Kidney epithelial cell (primary cell): ENCODE measurements around the gene ANKRD40CL. TPM values are rescaled to one million over a fixed set of nuclear protein-coding genes. Genes with fewer than 3 reads are reported as not detected.

Experiments used
- DNase-seq: peaks from one replicate; pipeline ENCODE4 v3.0.0-alpha.2; 2010; ENCODE audit warnings: low read depth
- H3K27me3 ChIP-seq: 2 replicates; pipeline ENCODE4 v1.6.0; 2011; ENCODE audit warnings: low read length; ENCODE audit not compliant: control insufficient read depth, insufficient read depth
- H3K36me3 ChIP-seq: 2 replicates; pipeline ENCODE4 v1.5.1; 2011; ENCODE audit warnings: low read length; ENCODE audit not compliant: control insufficient read depth, insufficient read depth
- H3K4me3 ChIP-seq: 2 replicates; pipeline ENCODE4 v1.5.1; 2011; ENCODE audit warnings: low read depth, mild to moderate bottlenecking, control low read depth, low read length
- CTCF ChIP-seq: IDR thresholded peaks from 2 replicates; pipeline ENCODE4 v1.5.1; 2011; ENCODE audit warnings: mild to moderate bottlenecking, moderate library complexity, low read length, control low read depth, inconsistent platforms; ENCODE audit not compliant: insufficient read depth, poor library complexity, severe bottlenecking
- total RNA-seq: library from RNA; depleted of rRNA; stranded (reverse); fragments of >200 nt; gene quantifications from 2 replicates; pipeline ENCODE4 v1.2.3, GENCODE V29; 2015

Gene ANKRD40CL
- total RNA-seq, 1 donor from 2014 or later: not detected

DNA sequence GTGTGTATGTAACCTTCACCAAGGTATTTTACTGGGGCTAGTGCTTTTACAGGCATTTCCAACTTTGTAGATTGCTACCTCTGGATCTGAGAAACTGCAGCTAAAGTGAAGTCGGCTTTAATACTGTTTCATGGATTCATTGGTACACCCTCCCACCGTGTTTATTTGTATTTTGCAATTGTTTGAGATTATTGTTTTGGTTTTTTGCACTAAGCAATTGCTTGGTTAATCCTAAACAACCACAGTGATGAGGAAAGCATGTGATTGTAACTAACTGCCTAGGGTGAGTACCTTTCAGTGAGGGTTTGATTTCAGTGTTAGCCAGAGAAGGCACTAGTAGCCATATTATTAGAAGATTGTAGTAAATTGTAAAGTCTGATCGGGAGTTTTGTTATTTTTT is 44.6 kb downstream of the ANKRD40CL start:
- TF ChIP-seq CTCF: no peak
- Histone ChIP-seq H3K36me3 (no peaks in the 10 kb centered on the region), H3K27me3 (no peaks in the 10 kb centered on the region), H3K4me3 (no peak overlapping the region)
- DNase-seq: no peak

DNA sequence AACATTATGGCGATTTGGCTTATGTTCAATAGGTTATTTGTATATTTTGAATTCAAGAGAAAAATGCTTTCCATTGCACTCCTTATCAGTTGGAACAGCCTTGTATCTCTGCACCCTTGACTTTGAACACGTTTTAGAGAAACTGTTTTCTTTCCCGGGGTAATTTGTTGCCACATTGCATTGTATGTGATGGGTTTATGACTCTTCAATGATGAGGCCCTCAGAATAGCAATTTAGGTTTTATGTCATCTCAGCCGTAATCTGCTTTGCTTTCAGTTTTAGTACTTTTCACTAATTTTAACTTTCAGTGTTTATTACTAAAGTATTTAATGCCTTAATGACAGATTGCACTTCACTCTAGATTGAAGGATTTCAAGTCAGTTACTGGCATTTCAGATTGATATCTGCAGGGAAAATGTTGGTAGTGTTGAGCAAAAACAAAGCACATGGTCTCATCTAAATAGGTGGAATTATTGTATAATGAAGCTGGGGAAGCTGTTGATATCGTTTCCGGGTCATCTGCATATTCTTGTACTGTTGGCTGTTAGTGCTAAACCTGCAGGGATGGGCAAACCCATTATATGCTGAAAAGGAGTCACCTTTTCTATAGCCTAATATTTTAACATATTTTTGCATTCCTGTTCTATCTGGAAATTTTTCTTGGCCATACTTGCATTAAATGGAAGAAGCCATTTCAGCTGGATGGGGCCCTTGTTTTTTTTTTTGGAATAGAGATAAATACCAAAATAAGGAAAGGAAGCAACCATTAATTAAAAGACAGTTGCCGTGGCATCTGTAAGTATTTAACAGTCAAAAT is 45.9 kb downstream of the ANKRD40CL start:
- DNase-seq: no peak

DNA sequence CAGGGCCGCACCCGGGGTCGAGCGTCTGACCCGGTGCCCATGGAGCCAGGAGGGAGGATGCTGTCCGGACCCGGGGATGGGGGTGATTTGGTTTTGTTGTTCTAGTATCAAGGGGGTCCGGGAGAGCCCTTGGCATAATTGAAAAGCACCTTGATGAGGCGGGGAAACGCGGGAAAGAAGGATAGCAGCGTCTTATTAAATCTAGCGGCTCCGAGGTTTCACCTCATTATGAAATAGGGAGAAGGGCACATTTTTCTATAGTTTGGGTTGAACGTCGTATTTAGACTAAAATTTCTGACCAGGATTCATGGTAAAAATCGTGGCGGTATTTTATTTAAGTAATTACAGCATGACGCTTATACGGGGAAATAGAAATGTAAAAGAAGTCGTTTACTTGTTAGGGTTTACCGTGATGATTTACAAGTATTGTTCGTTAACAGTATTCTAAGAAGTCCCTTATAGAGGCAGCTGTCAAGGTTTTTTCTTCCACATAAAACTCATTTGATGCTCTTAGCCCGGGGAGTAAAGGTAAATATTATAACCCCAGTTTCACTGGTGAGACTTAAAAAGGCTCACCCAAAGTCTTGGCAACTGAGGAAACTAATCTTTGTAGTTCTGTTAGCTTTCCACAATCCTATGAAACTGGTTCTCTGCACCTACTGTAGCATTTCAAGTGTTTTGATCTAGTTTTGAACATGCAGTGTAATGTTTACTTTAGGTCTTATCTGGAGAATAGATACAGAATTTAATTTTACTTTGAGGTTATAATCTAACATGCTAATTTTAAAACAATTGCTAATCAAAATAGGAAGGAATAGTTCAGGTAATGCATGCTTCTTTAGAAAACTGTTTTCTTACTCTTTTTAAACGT is 47.2 kb downstream of the ANKRD40CL start:
- TF ChIP-seq CTCF: no peak
- Histone ChIP-seq H3K36me3 (no peaks in the 10 kb centered on the region), H3K27me3 (no peaks in the 10 kb centered on the region), H3K4me3 (peak overlapping the region; percentile 79)
- no peak for DNase-seq

More for the DNA sequence above, 45.9 kb downstream of the ANKRD40CL start:
- Histone ChIP-seq H3K27me3 (no peaks in the 10 kb centered on the region), H3K4me3 (peak overlapping the region; percentile 79), H3K36me3 (no peaks in the 10 kb centered on the region)
- TF ChIP-seq CTCF: no peak

- DNase-seq: peak; percentile 60
- Histone ChIP-seq H3K36me3 (no peaks in the 10 kb centered on the region), H3K27me3 (no peaks in the 10 kb centered on the region), H3K4me3 (peak within 1 kb of the TSS; percentile 79)
- TF ChIP-seq CTCF: no peak
Observed at GRCh38 chr17:50719144-50719923, 48.0 kb downstream of the ANKRD40CL start, which contains the start of gene LUC7L3. LUC7L3 (plus strand) TSS chr17:50719603; CDS start chr17:50719733, 130 bp downstream.

GRCh38 chr17:50715471-50715870 is 51.8 kb downstream of the ANKRD40CL start:
- Histone ChIP-seq H3K36me3 (no peaks in the 10 kb centered on the region), H3K27me3 (no peaks in the 10 kb centered on the region), H3K4me3 (no peak overlapping the region)
- no peak for DNase-seq
- TF ChIP-seq CTCF: no peak
